Kasumi-1 (cell line): ENCODE data around the gene ALG5.

ENCODE experiments used
- DNase-seq, 2 experiments: peaks; one replicate each; lab custom pipeline; 2025; lab: John Stamatoyannopoulos, UW

ALG5 gene

GRCh38 chr13:36979361-36980050 is 19.6 kb downstream of the ALG5 start:
- no peak for DNase-seq

- DNase-seq = no peak
Measured at GRCh38 chr13:36975172-36975571, 24.0 kb downstream of the ALG5 start.

- peak; percentile 1 to 26 for DNase-seq
Measured at GRCh38 chr13:36973621-36974295, 25.4 kb downstream of the ALG5 start.

GRCh38 chr13:36973009-36973408 is 26.1 kb downstream of the ALG5 start:
- DNase-seq = no peak

GRCh38 chr13:36966404-36966803 is 32.7 kb downstream of the ALG5 start:
- no peak for DNase-seq

- peak; percentile 13 to 14 for DNase-seq
Measured at GRCh38 chr13:36965767-36966166, 33.4 kb downstream of the ALG5 start.

GRCh38 chr13:36959456-36960116 is 39.6 kb downstream of the ALG5 start:
- no peak for DNase-seq

- no peak for DNase-seq
Measured at GRCh38 chr13:36954542-36954941, 44.6 kb downstream of the ALG5 start.

- no peak for DNase-seq
Measured at GRCh38 chr13:36950920-36951319, 48.2 kb downstream of the ALG5 start.

- DNase-seq = no peak
Measured at GRCh38 chr13:36950330-36950729, 48.8 kb downstream of the ALG5 start.

GRCh38 chr13:36945078-36945477 is 54.1 kb downstream of the ALG5 start:
- no peak for DNase-seq

GRCh38 chr13:36925603-36926002 is 73.5 kb downstream of the ALG5 start:
- DNase-seq = no peak

- no peak for DNase-seq
Measured at GRCh38 chr13:36924001-36924400, 75.1 kb downstream of the ALG5 start.

- DNase-seq = no peak
Measured at GRCh38 chr13:36921631-36922301, 77.4 kb downstream of the ALG5 start.

- no peak for DNase-seq
Measured at GRCh38 chr13:36920616-36921185, 78.4 kb downstream of the ALG5 start.

GRCh38 chr13:36919833-36920615 is 79.1 kb downstream of the ALG5 start, which contains the start of gene SMAD9:
Gene SMAD9 (minus strand): TSS chr13:36920238. CDS start chr13:36879689, 40,549 bp downstream.
- peak in 1 of 2 experiments; percentile 5 for DNase-seq

- no peak for DNase-seq
Measured at GRCh38 chr13:36919171-36919832, 79.8 kb downstream of the ALG5 start.

- DNase-seq = no peak
Measured at GRCh38 chr13:36918246-36919131, 80.7 kb downstream of the ALG5 start.

- DNase-seq = no peak
Measured at GRCh38 chr13:36917311-36917710, 81.8 kb downstream of the ALG5 start.
